ENCODE measurements around the gene MAGI2. TPM values are rescaled to one million over a fixed set of nuclear protein-coding genes. Genes with fewer than 3 reads are reported as not detected.

MAGI2 gene
- total RNA-seq, 1 donor from 2014 or later: 5.4 TPM

DNA sequence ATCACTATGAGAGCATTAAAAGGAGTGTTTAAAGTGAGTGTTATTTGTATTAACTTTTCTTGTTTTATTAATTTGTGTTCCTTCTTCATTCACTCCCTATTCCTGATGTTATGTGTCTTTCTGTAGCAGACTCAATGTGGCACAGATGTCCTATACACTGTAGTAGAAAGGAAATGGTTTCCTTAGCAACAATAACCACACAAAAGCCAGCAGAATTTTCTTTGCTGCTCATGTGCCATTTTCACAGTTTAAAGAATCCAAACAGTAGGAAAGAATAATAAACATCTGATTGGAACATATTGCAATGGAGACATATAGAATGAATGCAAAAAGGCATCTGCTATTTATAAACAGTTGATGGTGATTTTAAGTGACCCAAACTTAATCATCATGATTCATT lies 891.3 kb downstream of the MAGI2 start:
- H3K27me3 Mint-ChIP-seq (ENCODE audit: low read depth, unreplicated experiment): no peaks in the 10 kb centered on the region
- H3K4me3 Mint-ChIP-seq (ENCODE audit: unreplicated experiment): no peak overlapping the region
- Histone ChIP-seq H3K27me3 (ENCODE audit: insufficient read depth, low read length) (no peaks in the 10 kb centered on the region), H3K4me1 (ENCODE audit: insufficient read depth, low read length) (no peaks in the 10 kb centered on the region), H3K4me2 (ENCODE audit: low read length) (no peak overlapping the region), H3K79me2 (ENCODE audit: insufficient read depth, low read length) (no peaks in the 10 kb centered on the region), H3K4me3 (ENCODE audit: insufficient read depth, low read depth, low read length) (no peak overlapping the region), H2AFZ (ENCODE audit: low read depth, low read length) (no peak overlapping the region), H4K20me1 (ENCODE audit: insufficient read depth, low read length) (no peaks in the 10 kb centered on the region), H3K9ac (ENCODE audit: low read length) (no peak overlapping the region), H3K9me3 (ENCODE audit: insufficient read depth, low read depth, low read length) (no peaks in the 10 kb centered on the region), H3K36me3 (ENCODE audit: insufficient read depth, low read length) (no peaks in the 10 kb centered on the region), H3K27ac (ENCODE audit: low read depth, low read length) (no peak overlapping the region)
- no peak overlapping the region for H3K27ac Mint-ChIP-seq (ENCODE audit: unreplicated experiment)
- H3K4me1 Mint-ChIP-seq (ENCODE audit: low read depth, unreplicated experiment): peaks cover 11% of the 10 kb centered on the region
- no peaks in the 10 kb centered on the region for H3K9me3 Mint-ChIP-seq (ENCODE audit: unreplicated experiment)
- no peaks in the 10 kb centered on the region for H3K36me3 Mint-ChIP-seq (ENCODE audit: low read depth, unreplicated experiment)
- DNase-seq (ENCODE audit: low read depth) (no peak), FAIRE-seq (no peak)
- no peak for TF ChIP-seq EZH2 (IDR thresholded peaks at IDR 0.05; ENCODE audit: insufficient read depth, low read length)
- TF ChIP-seq CTCF (IDR thresholded peaks at IDR 0.05; ENCODE audit: insufficient read depth, low read depth, low read length): no peak

DNA sequence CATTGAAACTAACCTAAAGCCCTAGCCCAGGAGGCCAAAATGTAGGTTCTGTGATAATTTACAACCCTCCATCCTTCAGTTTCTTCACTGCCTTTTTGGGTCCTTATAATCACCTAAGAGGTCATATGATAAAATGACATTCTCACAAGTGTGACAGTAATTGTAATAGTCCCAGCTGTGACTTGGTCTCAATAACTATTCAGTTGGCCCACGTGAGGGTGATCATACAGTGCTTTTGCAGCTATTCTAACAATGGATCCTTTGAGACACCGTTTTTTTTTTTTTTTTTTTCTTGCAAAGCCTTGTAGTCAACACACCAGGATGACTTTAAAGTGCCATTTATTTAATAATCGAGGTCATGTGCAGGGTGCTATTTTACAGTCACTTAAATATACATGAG lies 894.9 kb downstream of the MAGI2 start:
- Histone ChIP-seq H3K4me1 (ENCODE audit: insufficient read depth, low read length) (no peaks in the 10 kb centered on the region), H3K79me2 (ENCODE audit: insufficient read depth, low read length) (no peaks in the 10 kb centered on the region), H3K27ac (ENCODE audit: low read depth, low read length) (no peak overlapping the region), H3K36me3 (ENCODE audit: insufficient read depth, low read length) (no peaks in the 10 kb centered on the region), H3K9ac (ENCODE audit: low read length) (no peak overlapping the region), H3K27me3 (ENCODE audit: insufficient read depth, low read length) (no peaks in the 10 kb centered on the region), H3K4me3 (ENCODE audit: insufficient read depth, low read depth, low read length) (no peak overlapping the region), H3K9me3 (ENCODE audit: insufficient read depth, low read depth, low read length) (no peaks in the 10 kb centered on the region), H2AFZ (ENCODE audit: low read depth, low read length) (no peak overlapping the region), H4K20me1 (ENCODE audit: insufficient read depth, low read length) (no peaks in the 10 kb centered on the region), H3K4me2 (ENCODE audit: low read length) (no peak overlapping the region)
- no peaks in the 10 kb centered on the region for H3K9me3 Mint-ChIP-seq (ENCODE audit: unreplicated experiment)
- peak; percentile 26 for FAIRE-seq
- no peak overlapping the region for H3K4me3 Mint-ChIP-seq (ENCODE audit: unreplicated experiment)
- peaks cover 11% of the 10 kb centered on the region for H3K4me1 Mint-ChIP-seq (ENCODE audit: low read depth, unreplicated experiment)
- TF ChIP-seq CTCF (IDR thresholded peaks at IDR 0.05; ENCODE audit: insufficient read depth, low read depth, low read length) (no peak), EZH2 (IDR thresholded peaks at IDR 0.05; ENCODE audit: insufficient read depth, low read length) (no peak)
- H3K36me3 Mint-ChIP-seq (ENCODE audit: low read depth, unreplicated experiment): no peaks in the 10 kb centered on the region
- DNase-seq (ENCODE audit: low read depth): no peak
- no peak overlapping the region for H3K27ac Mint-ChIP-seq (ENCODE audit: unreplicated experiment)
- no peaks in the 10 kb centered on the region for H3K27me3 Mint-ChIP-seq (ENCODE audit: low read depth, unreplicated experiment)

DNA sequence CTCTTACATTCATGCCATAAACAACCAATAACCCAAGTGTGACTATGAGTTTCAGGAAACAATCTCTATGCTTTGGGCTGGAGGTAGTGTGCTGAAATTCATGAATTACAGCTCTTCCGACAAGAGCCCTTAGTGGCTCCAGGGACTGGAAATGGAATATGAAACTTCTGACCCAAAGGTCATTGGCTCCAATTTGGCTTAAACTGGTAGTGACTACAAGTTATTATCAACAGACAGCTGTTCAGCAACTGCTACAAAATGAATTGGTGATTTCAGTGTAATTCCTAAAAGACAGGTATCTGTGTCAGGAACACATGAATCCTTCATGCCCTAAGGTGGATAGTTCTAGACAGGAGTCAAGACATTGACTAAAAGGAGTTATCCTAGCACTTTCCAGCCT lies 909.5 kb downstream of the MAGI2 start:
- Histone ChIP-seq H3K4me3 (ENCODE audit: insufficient read depth, low read depth, low read length) (no peak overlapping the region), H3K9me3 (ENCODE audit: insufficient read depth, low read depth, low read length) (no peaks in the 10 kb centered on the region), H3K4me2 (ENCODE audit: low read length) (no peak overlapping the region), H2AFZ (ENCODE audit: low read depth, low read length) (no peak overlapping the region), H3K79me2 (ENCODE audit: insufficient read depth, low read length) (no peaks in the 10 kb centered on the region), H3K27ac (ENCODE audit: low read depth, low read length) (no peak overlapping the region), H3K27me3 (ENCODE audit: insufficient read depth, low read length) (no peaks in the 10 kb centered on the region), H3K4me1 (ENCODE audit: insufficient read depth, low read length) (no peaks in the 10 kb centered on the region), H3K36me3 (ENCODE audit: insufficient read depth, low read length) (no peaks in the 10 kb centered on the region), H3K9ac (ENCODE audit: low read length) (no peak overlapping the region), H4K20me1 (ENCODE audit: insufficient read depth, low read length) (no peaks in the 10 kb centered on the region)
- Mint-ChIP-seq H3K27ac (ENCODE audit: unreplicated experiment) (no peak overlapping the region), H3K27me3 (ENCODE audit: low read depth, unreplicated experiment) (no peaks in the 10 kb centered on the region), H3K9me3 (ENCODE audit: unreplicated experiment) (no peaks in the 10 kb centered on the region), H3K4me3 (ENCODE audit: unreplicated experiment) (no peak overlapping the region), H3K4me1 (ENCODE audit: low read depth, unreplicated experiment) (no peaks in the 10 kb centered on the region), H3K36me3 (ENCODE audit: low read depth, unreplicated experiment) (no peaks in the 10 kb centered on the region)
- TF ChIP-seq EZH2 (IDR thresholded peaks at IDR 0.05; ENCODE audit: insufficient read depth, low read length) (no peak), CTCF (IDR thresholded peaks at IDR 0.05; ENCODE audit: insufficient read depth, low read depth, low read length) (no peak)
- no peak for FAIRE-seq
- no peak for DNase-seq (ENCODE audit: low read depth)

All from astrocyte (in vitro differentiated cells and primary cell).